H1 (cell line): ENCODE data around the gene ACTN2. TPM values are rescaled to one million over a fixed set of nuclear protein-coding genes. Genes with fewer than 3 reads are reported as not detected.

ENCODE experiments used
- CTCF ChIA-PET: fragments of 300-600 bp; sonication (Branson Sonifier 250); formaldehyde crosslinking; loops from one replicate; lab custom pipeline; 2021; ENCODE audit not compliant: partially characterized antibody; lab: Charles Lee
- POLR2A ChIA-PET: fragments of 300-600 bp; sonication (Branson Sonifier 250); formaldehyde crosslinking; loops from one replicate; lab custom pipeline; 2021; ENCODE audit warnings: inconsistent platforms; ENCODE audit not compliant: partially characterized antibody; lab: Charles Lee
- DNase-seq, 2 experiments: peaks; one replicate each; pipeline versions ENCODE4 v3.0.0 to v3.0.0-alpha.2; 2010 to 2022; ENCODE audit warnings: low spot score in 2 of 2, low read depth in 1 of 2, mixed read lengths in 1 of 2
- FAIRE-seq: peaks from 2 replicates; lab custom pipeline; 2011; peaks lifted over from hg19 to GRCh38; lab: Jason Lieb, UNC
- H2AFZ ChIP-seq: 2 replicates; pipeline ENCODE4 v1.8.1; 2012; ENCODE audit warnings: low read length, inconsistent platforms
- H2AK5ac ChIP-seq: 2 replicates; pipeline ENCODE4 v1.6.1; 2013; ENCODE audit warnings: low read depth, low read length
- H2BK120ac ChIP-seq: replicated peaks from 2 replicates; pipeline ENCODE3; 2013; ENCODE audit warnings: low read depth, low read length, inconsistent platforms
- H2BK12ac ChIP-seq: 2 replicates; pipeline ENCODE4 v1.6.1; 2013; ENCODE audit warnings: low read depth, low read length
- H2BK15ac ChIP-seq: 2 replicates; pipeline ENCODE4 v1.6.1; 2013; ENCODE audit warnings: low read length
- H2BK20ac ChIP-seq: 2 replicates; pipeline ENCODE4 v1.6.1; 2013; ENCODE audit warnings: low read length
- H2BK5ac ChIP-seq: 2 replicates; pipeline ENCODE4 v1.6.1; 2013; ENCODE audit warnings: low read depth, low read length
- H3K14ac ChIP-seq: 2 replicates; pipeline ENCODE4 v1.6.1; 2013; ENCODE audit warnings: inconsistent platforms; ENCODE audit not compliant: insufficient read length
- H3K18ac ChIP-seq: 2 replicates; pipeline ENCODE4 v1.6.1; 2013; ENCODE audit warnings: low read length; ENCODE audit errors: extremely low read depth
- H3K23ac ChIP-seq: 2 replicates; pipeline ENCODE4 v1.6.1; 2013; ENCODE audit warnings: inconsistent platforms; ENCODE audit not compliant: insufficient read length
- H3K23me2 ChIP-seq: 2 replicates; pipeline ENCODE4 v1.6.1; 2013; ENCODE audit warnings: low read depth, low read length
- H3K27ac ChIP-seq: 2 replicates; pipeline ENCODE4 v1.6.1; 2011; ENCODE audit warnings: low read depth, low read length, inconsistent platforms
- H3K27me3 ChIP-seq, 4 experiments: replicated peaks in 1 of 4; 1 replicate in 1 of 4; 2 replicates in 3 of 4; pipeline versions ENCODE4 v1.6.1 to v1.8.1; 2011 to 2013; ENCODE audit warnings: low read length in 3 of 4, mild to moderate bottlenecking in 3 of 4, inconsistent platforms in 2 of 4, mixed read lengths in 2 of 4, moderate library complexity in 1 of 4; ENCODE audit not compliant: control insufficient read depth in 3 of 4, insufficient read depth in 3 of 4; ENCODE audit errors: extremely low read depth in 1 of 4
- H3K36me3 ChIP-seq, 4 experiments: 2 replicates each; pipeline versions ENCODE4 v1.6.1 to v1.8.1; 2011 to 2013; ENCODE audit warnings: mild to moderate bottlenecking in 4 of 4, low read length in 3 of 4, moderate library complexity in 2 of 4, control low read depth in 1 of 4, inconsistent platforms in 1 of 4; ENCODE audit not compliant: insufficient read depth in 4 of 4, control insufficient read depth in 2 of 4
- H3K4ac ChIP-seq: replicated peaks from 2 replicates; pipeline ENCODE3; 2013; ENCODE audit warnings: low read length, low read depth, mixed read lengths, inconsistent platforms; ENCODE audit not compliant: insufficient read length
- H3K4me1 ChIP-seq, 4 experiments: replicated peaks in 1 of 4; 1 replicate in 1 of 4; 2 replicates in 3 of 4; pipeline versions ENCODE4 v1.6.1 to v1.8.1; 2011 to 2013; ENCODE audit warnings: low read length in 3 of 4, inconsistent platforms in 2 of 4, mixed read lengths in 1 of 4; ENCODE audit not compliant: insufficient read depth in 4 of 4, control insufficient read depth in 3 of 4
- H3K4me2 ChIP-seq, 2 experiments: 2 replicates each; pipeline versions ENCODE4 v1.6.1 to v1.8.1; 2011 to 2013; ENCODE audit warnings: low read depth in 2 of 2, low read length in 2 of 2, control low read depth in 1 of 2, inconsistent platforms in 1 of 2, mild to moderate bottlenecking in 1 of 2; ENCODE audit not compliant: insufficient read depth in 1 of 2
- H3K4me3 ChIP-seq, 4 experiments: fragments of 200-600, 300-600 bp in 1 of 4; sonication (generic), shearing (Covaris generic), sonication (Bioruptor Twin) in 1 of 4; 2 replicates each; pipeline versions ENCODE4 v1.5.1 to v1.8.1; 2011 to 2016; ENCODE audit warnings: low read length in 4 of 4, low read depth in 3 of 4, control low read depth in 2 of 4, inconsistent platforms in 2 of 4, mild to moderate bottlenecking in 2 of 4, mixed read lengths in 1 of 4, moderate library complexity in 1 of 4; ENCODE audit not compliant: insufficient read depth in 2 of 4; ENCODE audit errors: extremely low read depth in 1 of 4
- H3K56ac ChIP-seq: replicated peaks from 2 replicates; pipeline ENCODE3; 2013; ENCODE audit warnings: low read depth, mild to moderate bottlenecking, mixed read lengths, low read length, inconsistent platforms; ENCODE audit not compliant: insufficient read length
- H3K79me1 ChIP-seq: 2 replicates; pipeline ENCODE4 v1.6.1; 2013; ENCODE audit warnings: low read depth, low read length, control low read depth
- H3K79me2 ChIP-seq, 2 experiments: 2 replicates each; pipeline versions ENCODE4 v1.6.1 to v1.8.1; 2012 to 2013; ENCODE audit warnings: low read length in 2 of 2, mild to moderate bottlenecking in 2 of 2, inconsistent platforms in 1 of 2; ENCODE audit not compliant: insufficient read depth in 2 of 2, control insufficient read depth in 1 of 2
- H3K9ac ChIP-seq, 4 experiments: replicated peaks in 1 of 4; 1 replicate in 1 of 4; 2 replicates in 3 of 4; pipeline versions ENCODE4 v1.6.1 to v1.8.1; 2011 to 2013; ENCODE audit warnings: low read depth in 3 of 4, low read length in 3 of 4, control low read depth in 2 of 4, mild to moderate bottlenecking in 2 of 4, moderate library complexity in 2 of 4, inconsistent platforms in 1 of 4; ENCODE audit errors: extremely low read depth in 1 of 4
- H3K9me3 ChIP-seq, 2 experiments: 2 replicates each; pipeline versions ENCODE4 v1.6.1 to v1.8.1; 2012 to 2013; ENCODE audit warnings: mild to moderate bottlenecking in 2 of 2, moderate library complexity in 2 of 2, control low read depth in 1 of 2, inconsistent platforms in 1 of 2, low read depth in 1 of 2, low read length in 1 of 2, mixed read lengths in 1 of 2; ENCODE audit not compliant: insufficient read depth in 2 of 2
- H4K20me1 ChIP-seq, 2 experiments: replicated peaks in 1 of 2; 2 replicates each; pipeline versions ENCODE3 to v1.8.1; 2011 to 2013; ENCODE audit warnings: inconsistent platforms in 2 of 2, low read length in 2 of 2, mild to moderate bottlenecking in 1 of 2; ENCODE audit not compliant: insufficient read depth in 2 of 2, control insufficient read depth in 1 of 2
- H4K5ac ChIP-seq: 2 replicates; pipeline ENCODE4 v1.6.1; 2013; ENCODE audit warnings: low read length, low read depth, mixed read lengths, inconsistent platforms; ENCODE audit not compliant: insufficient read length
- H4K8ac ChIP-seq: 2 replicates; pipeline ENCODE4 v1.8.0; 2013; ENCODE audit warnings: mild to moderate bottlenecking, moderate library complexity, low read length, inconsistent platforms; ENCODE audit not compliant: insufficient read depth; ENCODE audit errors: extremely low read depth
- H4K91ac ChIP-seq: replicated peaks from 2 replicates; pipeline ENCODE3; 2013; ENCODE audit warnings: low read length, mixed read lengths, inconsistent platforms; ENCODE audit not compliant: insufficient read length
- ATF3 ChIP-seq: IDR thresholded peaks from 2 replicates; pipeline ENCODE4 v1.6.1; 2011; ENCODE audit warnings: low read depth, mild to moderate bottlenecking, low read length; ENCODE audit not compliant: insufficient read depth
- BRCA1 ChIP-seq: IDR thresholded peaks from 2 replicates; pipeline ENCODE4 v1.6.1; 2012; ENCODE audit warnings: low read depth, low read length, improper control_type of control experiment
- CBX8 ChIP-seq: fragments of 300-800, 300-1000 bp; sonication (generic); IDR thresholded peaks from 2 replicates; pipeline ENCODE4 v1.7.1; 2016; ENCODE audit warnings: low read depth, low read length, borderline replicate concordance
- EP300 ChIP-seq, 2 experiments: IDR thresholded peaks; 1 replicate in 1 of 2; 2 replicates in 1 of 2; pipeline ENCODE4 v1.6.1; 2011 to 2012; ENCODE audit warnings: low read depth in 2 of 2, low read length in 2 of 2, mild to moderate bottlenecking in 2 of 2, borderline replicate concordance in 1 of 2, inconsistent platforms in 1 of 2, moderate library complexity in 1 of 2
- FOSL1 ChIP-seq: IDR thresholded peaks from 2 replicates; pipeline ENCODE4 v1.6.1; 2011; ENCODE audit warnings: mild to moderate bottlenecking, low read depth, low read length, moderate library complexity; ENCODE audit not compliant: insufficient read depth
- GABPA ChIP-seq: IDR thresholded peaks from 2 replicates; pipeline ENCODE4 v1.6.1; 2011; ENCODE audit warnings: mild to moderate bottlenecking, low read length, moderate library complexity, borderline replicate concordance; ENCODE audit not compliant: insufficient read depth
- POLR2A ChIP-seq, 2 experiments: IDR thresholded peaks; 1 replicate in 1 of 2; 2 replicates in 1 of 2; pipeline ENCODE4 v1.6.1; 2011; ENCODE audit warnings: low read depth in 2 of 2, low read length in 2 of 2, mild to moderate bottlenecking in 2 of 2; ENCODE audit errors: control extremely low read depth in 1 of 2
- SAP30 ChIP-seq: fragments of 300-600 bp; sonication (generic); IDR thresholded peaks from 2 replicates; pipeline ENCODE4 v1.7.1; 2012; ENCODE audit warnings: low read length, moderate library complexity, mild to moderate bottlenecking, inconsistent platforms; ENCODE audit not compliant: insufficient read depth, insufficient replicate concordance
- SUZ12 ChIP-seq: fragments of 200-600 bp; sonication (generic); IDR thresholded peaks from 2 replicates; pipeline ENCODE4 v1.6.1; 2012; ENCODE audit warnings: mild to moderate bottlenecking, inconsistent platforms, low read length, moderate library complexity, mixed read lengths
- TBP ChIP-seq: IDR thresholded peaks from 2 replicates; pipeline ENCODE4 v1.6.1; 2011; ENCODE audit warnings: low read depth, low read length, improper control_type of control experiment
- TEAD4 ChIP-seq: IDR thresholded peaks from 2 replicates; pipeline ENCODE4 v1.6.1; 2012; ENCODE audit warnings: low read depth, low read length, inconsistent platforms, mixed read lengths
- YY1 ChIP-seq: IDR thresholded peaks from 2 replicates; pipeline ENCODE4 v1.6.1; 2011; ENCODE audit warnings: low read depth, mild to moderate bottlenecking, low read length
- WGBS, 2 experiments: shearing (Covaris generic) in 1 of 2; methylation state at CpG; one replicate each; pipeline versions ENCODE4 v1.1.6 to v1.1.7; 2013 to 2015; ENCODE audit warnings: low lambda C conversion rate in 2 of 2, mixed read lengths in 2 of 2, inconsistent platforms in 1 of 2, low coverage in 1 of 2, missing lambda C conversion rate in 1 of 2; ENCODE audit not compliant: insufficient replicate concordance in 2 of 2, insufficient coverage in 1 of 2, insufficient read length in 1 of 2; ENCODE audit errors: extremely low coverage in 1 of 2, missing lambda C conversion rate in 1 of 2; 5-methylcytosine and 5-hydroxymethylcytosine counted together
- polyA plus RNA-seq, 7 experiments: library from polyadenylated mRNA; depleted of rRNA in 3 of 7; stranded (reverse) in 5 of 7; unstranded in 2 of 7; fragments of >200 nt in 5 of 7; fragments of 200-250 nt in 2 of 7; gene quantifications; 1 replicate in 5 of 7; 2 replicates in 1 of 7; 4 replicates in 1 of 7; pipeline versions ENCODE4 v1.2.1 to v1.2.3, GENCODE V29; 2011 to 2013; ENCODE audit warnings: missing spikeins in 2 of 7, mixed read lengths in 2 of 7
- total RNA-seq: library from RNA; stranded (reverse); fragmentation: NEBNext Ultra II Directional; extraction: Animal tissue kit (Norgen Biotek cat#: 25700); gene quantifications from 2 replicates; pipeline ENCODE4 v1.2.1, GENCODE V29; 2021

ACTN2 gene
- total and polyA plus RNA-seq, 2 of the 8 experiments (the other 6 are each of a cell fraction or from before 2014, with no cell fraction given) = 1.9 to 4.1 TPM

GRCh38 chr1:236692128-236692527, 5.8 kb downstream of the ACTN2 start:
- ChIA-PET POLR2A (no interaction called here), CTCF (no interaction called here)
- Histone ChIP-seq H4K5ac (no peak overlapping the region), H4K20me1 (peaks cover 0 to 1% of the 10 kb centered on the region in 2 experiments), H4K8ac (no peak overlapping the region), H3K4me2 (no peak overlapping the region), H3K4me3 (no peak overlapping the region), H3K9me3 (no peaks in the 10 kb centered on the region), H4K91ac (no peak overlapping the region), H3K23ac (no peak overlapping the region), H3K36me3 (no peaks in the 10 kb centered on the region), H2BK120ac (no peak overlapping the region), H3K27me3 (peaks cover under 1 to 7% (median 6%) of the 10 kb centered on the region in 4 experiments; a peak in 6 of 7 replicates), H2BK5ac (no peak overlapping the region), H3K4me1 (peaks cover 0 to 4% (median 0%) of the 10 kb centered on the region in 4 experiments; a peak in 1 of 7 replicates), H3K79me1 (no peaks in the 10 kb centered on the region; the same call in 1 of the 2 replicates), H3K27ac (no peak overlapping the region), H3K23me2 (no peaks in the 10 kb centered on the region), H2AK5ac (no peak overlapping the region), H2AFZ (no peak overlapping the region), H2BK20ac (no peak overlapping the region), H2BK15ac (no peak overlapping the region), H3K79me2 (no peaks in the 10 kb centered on the region; a peak in 1 of 4 replicates), H3K14ac (no peak overlapping the region), H3K9ac (no peak overlapping the region), H3K56ac (no peak overlapping the region), H3K4ac (no peak overlapping the region), H3K18ac (no peak overlapping the region), H2BK12ac (no peak overlapping the region)
- WGBS, 2 experiments = 97% methylated on average over 3 of the region's 3 CpGs; no CpG with 5 or more reads in 1 of the 2 experiments
- DNase-seq = no peak
- FAIRE-seq = no peak
- TF ChIP-seq EP300 (IDR thresholded peaks at IDR 0.05; ENCODE audit: borderline replicate concordance in 1 of 2, low read depth in 2 of 2, low read length in 2 of 2) (no peak), FOSL1 (no peak), ATF3 (no peak), SAP30 (no peak), BRCA1 (no peak), CBX8 (no peak), GABPA (no peak), YY1 (no peak), TEAD4 (no peak), POLR2A (IDR thresholded peaks at IDR 0.05; ENCODE audit: control extremely low read depth in 1 of 2, low read depth in 2 of 2, low read length in 2 of 2) (no peak), SUZ12 (no peak), TBP (no peak)
